22Rv1 (cell line): ENCODE data around the gene GCC1.

ENCODE experiments used
- ZFX ChIP-seq: fragments of 450-650 bp; IDR thresholded peaks from 2 replicates; pipeline ENCODE4 v1.6.1; 2017; ENCODE audit warnings: antibody characterized with exemption, borderline replicate concordance
- TF ChIP-seq, protein P1 (sequence below): fragments of 450-650 bp; IDR thresholded peaks from 2 replicates; pipeline ENCODE4 v1.5.1; 2017; ENCODE audit warnings: mild to moderate bottlenecking

DNA sequence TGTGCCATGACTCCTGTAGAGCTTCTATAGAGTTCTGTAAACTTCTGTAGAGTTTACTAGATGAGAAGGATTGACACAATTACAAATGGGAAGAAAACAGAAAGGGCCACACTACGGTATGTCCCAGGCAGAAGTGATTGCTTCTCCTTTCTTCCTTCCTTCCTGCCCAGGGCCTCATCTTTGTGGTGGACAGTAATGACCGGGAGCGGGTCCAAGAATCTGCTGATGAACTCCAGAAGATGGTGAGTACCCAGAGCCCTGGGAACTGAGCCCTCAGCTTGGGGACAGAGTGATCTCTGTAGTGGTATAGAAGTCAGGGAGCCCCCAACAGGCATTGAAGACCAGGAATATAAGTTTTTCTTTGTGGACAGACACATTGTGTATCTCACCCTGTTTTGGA, 4.5 kb upstream of the GCC1 start:
- TF ChIP-seq, protein P1, sequence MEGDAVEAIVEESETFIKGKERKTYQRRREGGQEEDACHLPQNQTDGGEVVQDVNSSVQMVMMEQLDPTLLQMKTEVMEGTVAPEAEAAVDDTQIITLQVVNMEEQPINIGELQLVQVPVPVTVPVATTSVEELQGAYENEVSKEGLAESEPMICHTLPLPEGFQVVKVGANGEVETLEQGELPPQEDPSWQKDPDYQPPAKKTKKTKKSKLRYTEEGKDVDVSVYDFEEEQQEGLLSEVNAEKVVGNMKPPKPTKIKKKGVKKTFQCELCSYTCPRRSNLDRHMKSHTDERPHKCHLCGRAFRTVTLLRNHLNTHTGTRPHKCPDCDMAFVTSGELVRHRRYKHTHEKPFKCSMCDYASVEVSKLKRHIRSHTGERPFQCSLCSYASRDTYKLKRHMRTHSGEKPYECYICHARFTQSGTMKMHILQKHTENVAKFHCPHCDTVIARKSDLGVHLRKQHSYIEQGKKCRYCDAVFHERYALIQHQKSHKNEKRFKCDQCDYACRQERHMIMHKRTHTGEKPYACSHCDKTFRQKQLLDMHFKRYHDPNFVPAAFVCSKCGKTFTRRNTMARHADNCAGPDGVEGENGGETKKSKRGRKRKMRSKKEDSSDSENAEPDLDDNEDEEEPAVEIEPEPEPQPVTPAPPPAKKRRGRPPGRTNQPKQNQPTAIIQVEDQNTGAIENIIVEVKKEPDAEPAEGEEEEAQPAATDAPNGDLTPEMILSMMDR: no peak
- TF ChIP-seq ZFX: no peak
